ENCODE measurements around the gene HEPHL1. TPM values are rescaled to one million over a fixed set of nuclear protein-coding genes. Genes with fewer than 3 reads are reported as not detected.

The HEPHL1 gene
- total RNA-seq, 2 experiments from 2014 or later: not detected

GRCh38 chr11:94139416-94139815, 118.3 kb downstream of the HEPHL1 start:
- CTCF ChIA-PET: no interaction called here
- no peak for DNase-seq
- Mint-ChIP-seq H3K4me3 (no peak overlapping the region), H3K36me3 (ENCODE audit: low read depth) (peaks cover 8% of the 10 kb centered on the region), H3K27me3 (ENCODE audit: low read depth) (no peaks in the 10 kb centered on the region), H3K9me3 (no peaks in the 10 kb centered on the region), H3K4me1 (ENCODE audit: low read depth) (peaks cover 44% of the 10 kb centered on the region), H3K27ac (no peak overlapping the region)
- intact Hi-C loops (cut with micrococcal nuclease): loop anchor here (5.0 to 10.0 kb wide), 3 partner anchors 833 to 1535 kb away; partner anchors contain the start of genes CWC15, ENDOD1 and KDM4D

GRCh38 chr11:94140154-94140655, 119.1 kb downstream of the HEPHL1 start:
- CTCF ChIA-PET: no interaction called here
- Mint-ChIP-seq H3K4me3 (no peak overlapping the region), H3K36me3 (ENCODE audit: low read depth) (peaks cover 8% of the 10 kb centered on the region), H3K4me1 (ENCODE audit: low read depth) (peaks cover 38% of the 10 kb centered on the region), H3K27ac (no peak overlapping the region), H3K9me3 (no peaks in the 10 kb centered on the region), H3K27me3 (ENCODE audit: low read depth) (no peaks in the 10 kb centered on the region)
- intact Hi-C loops (cut with micrococcal nuclease): no loop called here
- DNase-seq: no peak

- no peaks in the 10 kb centered on the region for H3K9me3 Mint-ChIP-seq
These were observed 120.6 kb downstream of the HEPHL1 start for GRCh38 chr11:94141511-94142307.

GRCh38 chr11:94142308-94143281, 121.4 kb downstream of the HEPHL1 start:
- DNase-seq: no peak
- peaks cover 43% of the 10 kb centered on the region for H3K4me1 Mint-ChIP-seq (ENCODE audit: low read depth)
- no peak overlapping the region for H3K27ac Mint-ChIP-seq
- no peak overlapping the region for H3K4me3 Mint-ChIP-seq
- no peaks in the 10 kb centered on the region for H3K27me3 Mint-ChIP-seq (ENCODE audit: low read depth)
- intact Hi-C loops (cut with micrococcal nuclease): no loop called here
- H3K36me3 Mint-ChIP-seq (ENCODE audit: low read depth): no peaks in the 10 kb centered on the region
- no peaks in the 10 kb centered on the region for H3K9me3 Mint-ChIP-seq
- CTCF ChIA-PET: no interaction called here

More at GRCh38 chr11:94141511-94142307, 120.6 kb downstream of the HEPHL1 start:
- DNase-seq: no peak
- peaks cover 40% of the 10 kb centered on the region for H3K4me1 Mint-ChIP-seq (ENCODE audit: low read depth)
- intact Hi-C loops (cut with micrococcal nuclease): no loop called here
- H3K27me3 Mint-ChIP-seq (ENCODE audit: low read depth): no peaks in the 10 kb centered on the region
- H3K27ac Mint-ChIP-seq: no peak overlapping the region
- CTCF ChIA-PET: no interaction called here
- peaks cover 2% of the 10 kb centered on the region for H3K36me3 Mint-ChIP-seq (ENCODE audit: low read depth)
- no peak overlapping the region for H3K4me3 Mint-ChIP-seq

- Mint-ChIP-seq H3K27me3 (ENCODE audit: low read depth) (no peaks in the 10 kb centered on the region), H3K27ac (no peak overlapping the region), H3K9me3 (no peaks in the 10 kb centered on the region), H3K36me3 (ENCODE audit: low read depth) (no peaks in the 10 kb centered on the region), H3K4me3 (no peak overlapping the region), H3K4me1 (ENCODE audit: low read depth) (peaks cover 59% of the 10 kb centered on the region)
- CTCF ChIA-PET: interaction anchor here (1.0 to 1.4 kb wide), 2 partner anchors 9 to 11 kb away, joined by 3 read pairs; no protein-coding TSS in a partner anchor
- no peak for DNase-seq
- intact Hi-C loops (cut with micrococcal nuclease): no loop called here
These were observed 123.1 kb downstream of the HEPHL1 start for GRCh38 chr11:94144216-94144615.

- peaks cover 63% of the 10 kb centered on the region for H3K4me1 Mint-ChIP-seq (ENCODE audit: low read depth)
- H3K36me3 Mint-ChIP-seq (ENCODE audit: low read depth): no peaks in the 10 kb centered on the region
- intact Hi-C loops (cut with micrococcal nuclease): no loop called here
- H3K27me3 Mint-ChIP-seq (ENCODE audit: low read depth): no peaks in the 10 kb centered on the region
- CTCF ChIA-PET: interaction anchor here (1.0 to 1.4 kb wide), 2 partner anchors 9 to 10 kb away, joined by 3 read pairs; no protein-coding TSS in a partner anchor
- H3K27ac Mint-ChIP-seq: no peak overlapping the region
- H3K9me3 Mint-ChIP-seq: no peaks in the 10 kb centered on the region
- no peak for DNase-seq
- H3K4me3 Mint-ChIP-seq: no peak overlapping the region
These were observed 123.5 kb downstream of the HEPHL1 start for GRCh38 chr11:94144664-94145063.

GRCh38 chr11:94145431-94145830, 124.3 kb downstream of the HEPHL1 start:
- Mint-ChIP-seq H3K36me3 (ENCODE audit: low read depth) (no peaks in the 10 kb centered on the region), H3K9me3 (no peaks in the 10 kb centered on the region), H3K27ac (no peak overlapping the region), H3K4me1 (ENCODE audit: low read depth) (peaks cover 62% of the 10 kb centered on the region), H3K4me3 (no peak overlapping the region), H3K27me3 (ENCODE audit: low read depth) (no peaks in the 10 kb centered on the region)
- DNase-seq: no peak
- intact Hi-C loops (cut with micrococcal nuclease): no loop called here
- CTCF ChIA-PET: interaction anchor here (0.5 kb wide), 1 partner anchor 250 kb away, joined by 3 read pairs; no protein-coding TSS in a partner anchor

GRCh38 chr11:94145916-94146315, 124.8 kb downstream of the HEPHL1 start:
- intact Hi-C loops (cut with micrococcal nuclease): no loop called here
- Mint-ChIP-seq H3K27me3 (ENCODE audit: low read depth) (no peaks in the 10 kb centered on the region), H3K36me3 (ENCODE audit: low read depth) (no peaks in the 10 kb centered on the region), H3K4me3 (no peak overlapping the region), H3K27ac (no peak overlapping the region), H3K9me3 (no peaks in the 10 kb centered on the region), H3K4me1 (ENCODE audit: low read depth) (peaks cover 65% of the 10 kb centered on the region)
- CTCF ChIA-PET: interaction anchor here (0.5 kb wide), 1 partner anchor 250 kb away, joined by 3 read pairs; no protein-coding TSS in a partner anchor
- DNase-seq: no peak

GRCh38 chr11:94147433-94147845, 126.3 kb downstream of the HEPHL1 start:
- Mint-ChIP-seq H3K4me1 (ENCODE audit: low read depth) (peaks cover 76% of the 10 kb centered on the region), H3K27me3 (ENCODE audit: low read depth) (no peaks in the 10 kb centered on the region), H3K27ac (no peak overlapping the region), H3K36me3 (ENCODE audit: low read depth) (no peaks in the 10 kb centered on the region), H3K9me3 (no peaks in the 10 kb centered on the region), H3K4me3 (no peak overlapping the region)
- peak; percentile 54 for DNase-seq
- CTCF ChIA-PET: interaction anchor here (0.9 kb wide), 1 partner anchor 16 kb away, joined by 4 read pairs; no protein-coding TSS in a partner anchor
- intact Hi-C loops (cut with micrococcal nuclease): loop anchor here (1.0 kb wide), 1 partner anchor 12 kb away; no protein-coding TSS in a partner anchor

- Mint-ChIP-seq H3K27ac (no peak overlapping the region), H3K27me3 (ENCODE audit: low read depth) (no peaks in the 10 kb centered on the region), H3K9me3 (no peaks in the 10 kb centered on the region), H3K4me3 (no peak overlapping the region), H3K4me1 (ENCODE audit: low read depth) (peaks cover 78% of the 10 kb centered on the region), H3K36me3 (ENCODE audit: low read depth) (no peaks in the 10 kb centered on the region)
- CTCF ChIA-PET: interaction anchor here (0.9 kb wide), 1 partner anchor 17 kb away, joined by 4 read pairs; no protein-coding TSS in a partner anchor
- intact Hi-C loops (cut with micrococcal nuclease): no loop called here
- no peak for DNase-seq
These were observed 127.0 kb downstream of the HEPHL1 start for GRCh38 chr11:94148189-94148588.

- no peak for DNase-seq
- Mint-ChIP-seq H3K36me3 (ENCODE audit: low read depth) (peaks cover 5% of the 10 kb centered on the region), H3K4me3 (no peak overlapping the region), H3K27ac (no peak overlapping the region), H3K9me3 (no peaks in the 10 kb centered on the region), H3K4me1 (ENCODE audit: low read depth) (peaks cover 78% of the 10 kb centered on the region), H3K27me3 (ENCODE audit: low read depth) (no peaks in the 10 kb centered on the region)
- intact Hi-C loops (cut with micrococcal nuclease): no loop called here
- CTCF ChIA-PET: no interaction called here
These were observed 128.4 kb downstream of the HEPHL1 start for GRCh38 chr11:94149431-94150017.

- no peak for DNase-seq
- Mint-ChIP-seq H3K9me3 (no peaks in the 10 kb centered on the region), H3K4me3 (no peak overlapping the region), H3K4me1 (ENCODE audit: low read depth) (peaks cover 78% of the 10 kb centered on the region), H3K27me3 (ENCODE audit: low read depth) (no peaks in the 10 kb centered on the region), H3K36me3 (ENCODE audit: low read depth) (peaks cover 5% of the 10 kb centered on the region), H3K27ac (no peak overlapping the region)
- intact Hi-C loops (cut with micrococcal nuclease): no loop called here
- CTCF ChIA-PET: no interaction called here
These were observed 128.9 kb downstream of the HEPHL1 start for GRCh38 chr11:94150056-94150455.
